ENCODE data around the gene LUZP1. TPM values are rescaled to one million over a fixed set of nuclear protein-coding genes. Genes with fewer than 3 reads are reported as not detected.

Gene LUZP1
- total RNA-seq, 2 donors from 2014 or later, result 4.6 to 8.0 TPM

DNA sequence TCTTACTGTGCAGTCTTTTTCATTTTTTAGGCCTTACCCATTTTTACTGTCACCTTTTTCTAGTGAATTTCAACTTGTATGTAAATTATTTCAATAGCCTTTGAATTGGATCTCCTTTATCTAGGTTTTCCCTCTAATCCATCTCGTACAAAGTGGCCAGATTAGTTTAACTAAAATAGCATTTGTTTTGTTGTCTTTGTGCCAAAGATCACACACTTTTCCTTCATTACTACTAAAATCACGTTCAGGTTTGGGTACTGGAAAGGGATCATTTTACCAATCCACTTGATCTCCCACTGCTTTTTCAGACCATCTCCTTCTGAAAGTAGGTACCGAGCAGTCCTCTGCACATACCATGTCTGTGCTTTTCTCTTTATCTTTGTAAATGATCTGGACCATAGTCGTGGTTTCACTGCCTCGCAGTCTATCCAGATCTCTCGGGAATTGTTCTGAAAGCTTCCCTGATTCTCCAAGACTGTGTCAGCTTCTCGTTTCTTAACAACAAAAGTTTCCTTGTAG lies 129.3 kb downstream of the LUZP1 start:
- 61 to 63% methylated on average over 7 of the region's 7 CpGs for WGBS, 2 donors
- H3K4me1 ChIP-seq, result peaks cover 12% of the 10 kb centered on the region
- intact Hi-C loops (cut with DNase I), result no loop called here

GRCh38 chr1:23037081-23037740 lies 131.4 kb downstream of the LUZP1 start:
- DNase-seq (no peak), ATAC-seq (no peak)
- Histone ChIP-seq H3K9me3 (no peaks in the 10 kb centered on the region), H3K27me3 (no peaks in the 10 kb centered on the region), H3K4me1 (peaks cover 12% of the 10 kb centered on the region), H3K4me3 (no peak overlapping the region), H3K36me3 (replicated peaks in 1 of 2; ENCODE audit: insufficient read depth in 1 of 2, low read depth in 2 of 2) (no peaks in the 10 kb centered on the region), H3K27ac (no peak overlapping the region)
- intact Hi-C loops (cut with DNase I), result no loop called here
- TF ChIP-seq CTCF (IDR thresholded peaks at IDR 0.05) (no peak), POLR2A (IDR thresholded peaks at IDR 0.05) (no peak)
- WGBS, 2 donors, result 92 to 99% methylated on average over 4 of the region's 4 CpGs

More for the DNA sequence above, 129.3 kb downstream of the LUZP1 start:
- no peak for TF ChIP-seq CTCF (IDR thresholded peaks at IDR 0.05)
- TF ChIP-seq POLR2A (IDR thresholded peaks at IDR 0.05), result no peak
- DNase-seq (no peak), ATAC-seq (no peak)
- Histone ChIP-seq H3K4me3 (no peak overlapping the region), H3K9me3 (no peaks in the 10 kb centered on the region), H3K36me3 (replicated peaks in 1 of 2; ENCODE audit: insufficient read depth in 1 of 2, low read depth in 2 of 2) (no peaks in the 10 kb centered on the region), H3K27me3 (no peaks in the 10 kb centered on the region), H3K27ac (no peak overlapping the region)

DNA sequence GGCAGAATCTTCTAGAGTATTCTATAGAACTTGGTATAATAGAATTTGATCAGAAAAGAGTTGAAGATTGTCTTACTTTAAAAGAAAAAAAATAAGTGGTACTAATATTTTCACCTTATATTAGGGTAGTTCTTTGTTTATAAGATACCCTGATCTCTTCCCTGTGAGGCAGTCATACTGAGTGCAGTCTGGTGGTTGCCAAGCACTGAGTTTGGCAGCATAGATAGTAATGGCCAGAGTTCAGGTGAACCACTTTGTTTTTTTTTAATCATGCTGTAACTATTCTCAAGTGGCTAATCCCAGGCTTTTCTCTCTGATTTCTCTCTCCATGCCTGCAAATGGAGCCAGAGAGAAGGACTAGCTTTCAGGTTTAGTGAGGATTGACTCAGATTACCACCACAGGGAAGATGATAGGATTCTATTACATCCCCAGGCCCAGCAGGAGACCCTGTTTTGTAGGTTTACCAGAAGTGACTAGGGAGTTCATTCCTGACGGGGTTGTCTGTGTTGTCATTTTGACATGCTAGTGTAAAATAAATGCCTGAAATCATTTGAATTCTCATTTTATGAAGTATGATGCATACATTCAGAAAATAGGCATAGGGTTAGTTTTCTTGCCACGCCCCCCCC lies 132.7 kb downstream of the LUZP1 start:
- no peaks in the 10 kb centered on the region for H3K27me3 ChIP-seq
- no peak overlapping the region for H3K27ac ChIP-seq
- no peak for TF ChIP-seq POLR2A (IDR thresholded peaks at IDR 0.05)
- TF ChIP-seq CTCF (IDR thresholded peaks at IDR 0.05), result no peak
- no peaks in the 10 kb centered on the region for H3K36me3 ChIP-seq (replicated peaks in 1 of 2; ENCODE audit: insufficient read depth in 1 of 2, low read depth in 2 of 2)
- H3K4me3 ChIP-seq, result no peak overlapping the region
- intact Hi-C loops (cut with DNase I), result no loop called here
- DNase-seq, result no peak
- WGBS, 2 donors, result 80 to 87% methylated on average over 2 of the region's 2 CpGs
- H3K4me1 ChIP-seq, result peaks cover 12% of the 10 kb centered on the region
- no peaks in the 10 kb centered on the region for H3K9me3 ChIP-seq
- no peak for ATAC-seq

Small RNAs within 50 kb of the gene (microRNA-seq; reads per million reads assigned to microRNA genes)
- gene MIR3115 (ENCODE audit: borderline number of aligned reads in 2 of 2, borderline replicate concordance in 2 of 2) (0 to 0.47 reads per million in 2 donors), gene MIR4419A (ENCODE audit: borderline number of aligned reads in 2 of 2, borderline replicate concordance in 2 of 2) (0 reads per million in 2 donors)

Small RNAs within 50 kb of the gene (small RNA-seq; reads per million reads assigned to genes)
- gene MIR3115 (not detected), gene MIR4419A (not detected), gene RNU6-135P (not detected), gene RNU6-514P (not detected)

Other genes with a start within 250 kb of the LUZP1 start
- not detected for gene LACTBL1, start 196.0 kb downstream of the LUZP1 start, total RNA-seq
- not detected for gene TEX46, start 153.0 kb downstream of the LUZP1 start, total RNA-seq
- 10 to 100 TPM; 36.6 to 63.6 TPM for gene KDM1A, start 149.4 kb downstream of the LUZP1 start, total RNA-seq
- not detected for gene HTR1D, start 48.6 kb upstream of the LUZP1 start, total RNA-seq
- 10 to 100 TPM; 34.2 to 41.2 TPM for gene HNRNPR, start 175.4 kb upstream of the LUZP1 start, total RNA-seq
- gene ZNF436, start 201.0 kb upstream of the LUZP1 start, total RNA-seq, result 10 to 100 TPM in 1 of 2 donors, 1 to 10 TPM in 1; 8.6 to 18.5 TPM